Anterior cingulate cortex (tissue), 58 donors: Measurements from ENCODE around the gene ZNF766.
A peak's percentile ranks its signal among the peaks of the same experiment; 100 is the strongest.
"Not testable (repeated sequence)": the region's sequence is repeated elsewhere in the genome, so short reads cannot be mapped to it uniquely, and the experiment has no call there.

Experiments used
- DNase-seq, 58 donors: peaks; one replicate each; lab custom pipeline; 2025; lab: John Stamatoyannopoulos, UW

ZNF766 gene

DNA sequence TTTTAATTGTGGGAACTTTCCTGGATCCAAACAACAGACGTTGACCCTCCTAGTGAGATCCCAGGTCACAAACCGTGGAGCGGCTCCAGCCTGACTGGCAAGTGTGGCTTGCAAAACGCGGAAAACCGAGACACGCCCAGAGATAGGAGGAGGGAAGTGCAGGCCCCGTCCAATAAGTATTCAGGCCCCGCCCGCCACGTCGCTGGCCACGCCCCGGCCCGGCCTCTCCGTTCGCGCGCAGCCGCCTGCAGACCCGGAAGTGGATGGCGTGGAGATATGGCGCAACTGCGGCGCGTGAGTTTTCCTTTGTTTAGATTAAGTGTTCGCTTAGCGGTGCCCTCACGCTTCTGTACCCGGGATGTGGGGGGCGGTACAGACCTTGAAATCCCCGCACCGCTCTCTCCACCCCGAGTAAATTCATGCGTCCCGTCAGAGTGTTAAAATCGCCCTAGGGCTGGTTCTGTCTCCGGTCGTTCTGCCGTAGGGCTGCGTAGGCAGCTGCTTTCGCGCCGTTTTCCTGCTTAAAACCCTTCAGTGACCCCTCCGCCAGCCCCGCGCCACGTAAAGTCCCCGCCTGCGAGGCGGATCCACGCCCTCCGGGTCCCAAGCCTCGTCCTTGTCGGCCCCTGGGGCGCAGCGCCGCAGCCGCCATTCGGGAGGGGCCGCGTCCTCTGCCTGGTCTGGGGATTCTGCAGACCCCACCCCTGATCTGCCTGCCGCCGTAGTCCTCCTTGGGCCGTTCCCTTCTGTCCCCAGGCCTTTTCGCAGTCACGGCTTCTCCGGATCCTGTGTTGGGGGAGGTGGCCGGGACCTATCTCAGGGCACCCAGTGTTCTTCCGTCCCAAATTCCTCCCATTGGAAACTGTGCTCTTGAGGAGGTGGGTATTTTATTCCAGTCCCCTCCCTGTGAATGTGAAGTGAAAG, at the start of gene ZNF766:
Gene ZNF766 (plus strand): TSS at position 250 of the 924 bp plus-strand sequence. CDS start 27 bp downstream, at position 277.
- peak; percentile 62 to 97 (median 93) for DNase-seq

DNA sequence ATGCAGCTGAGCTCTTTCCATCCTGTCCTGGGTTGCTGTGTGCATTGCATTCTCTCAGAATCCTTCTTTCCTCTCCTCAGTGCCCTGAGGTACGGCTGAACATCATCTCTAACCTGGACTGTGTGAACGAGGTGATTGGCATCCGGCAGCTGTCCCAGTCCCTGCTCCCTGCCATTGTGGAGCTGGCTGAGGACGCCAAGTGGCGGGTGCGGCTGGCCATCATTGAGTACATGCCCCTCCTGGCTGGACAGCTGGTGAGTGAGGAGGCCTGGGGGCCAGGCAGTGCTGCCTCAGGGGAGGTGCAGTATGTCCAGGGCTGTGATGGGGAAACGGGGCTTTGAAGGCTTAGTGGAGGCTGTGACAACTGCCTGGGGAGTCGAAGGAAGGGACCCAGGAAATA, 49.8 kb upstream of the ZNF766 start:
- DNase-seq = no peak

DNA sequence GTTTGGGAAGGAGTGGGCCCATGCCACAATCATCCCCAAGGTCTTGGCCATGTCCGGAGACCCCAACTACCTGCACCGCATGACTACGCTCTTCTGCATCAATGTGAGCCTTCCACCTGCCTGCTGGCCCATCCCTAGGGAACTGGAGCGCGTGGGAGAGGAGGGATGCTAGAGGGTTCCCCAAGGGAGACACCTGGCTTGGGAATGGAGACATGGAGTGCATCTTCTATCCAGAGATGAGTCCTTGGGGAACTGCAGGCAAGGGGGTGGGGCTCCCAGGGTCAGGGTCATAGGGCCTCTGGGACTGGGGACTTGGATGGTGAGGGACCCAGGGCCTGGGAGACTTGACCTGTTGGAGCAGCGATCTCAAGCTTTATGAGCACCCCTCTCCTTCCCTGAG, 48.4 kb upstream of the ZNF766 start:
- DNase-seq = no peak

DNA sequence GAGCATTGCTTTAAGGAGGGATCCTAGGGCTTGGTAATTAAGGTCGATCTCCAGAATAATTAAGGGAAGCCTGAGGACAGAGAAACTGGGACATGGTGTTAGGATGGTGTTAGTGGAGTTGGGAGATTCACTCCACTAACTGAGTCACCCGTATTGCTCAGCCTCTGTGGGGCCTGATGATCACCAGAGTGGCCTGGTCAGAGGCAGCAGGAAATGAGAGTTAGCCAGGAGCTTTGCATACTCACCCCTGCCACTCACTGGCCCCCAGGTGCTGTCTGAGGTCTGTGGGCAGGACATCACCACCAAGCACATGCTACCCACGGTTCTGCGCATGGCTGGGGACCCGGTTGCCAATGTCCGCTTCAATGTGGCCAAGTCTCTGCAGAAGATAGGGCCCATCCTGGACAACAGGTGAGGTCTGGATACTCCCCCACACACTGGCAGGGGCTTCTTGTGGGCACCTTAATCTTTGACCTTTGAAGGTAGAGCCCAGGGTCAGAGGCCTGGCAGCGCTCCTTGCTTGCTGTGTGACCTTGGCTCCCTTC, 47.5 kb upstream of the ZNF766 start:
- DNase-seq = no peak

DNA sequence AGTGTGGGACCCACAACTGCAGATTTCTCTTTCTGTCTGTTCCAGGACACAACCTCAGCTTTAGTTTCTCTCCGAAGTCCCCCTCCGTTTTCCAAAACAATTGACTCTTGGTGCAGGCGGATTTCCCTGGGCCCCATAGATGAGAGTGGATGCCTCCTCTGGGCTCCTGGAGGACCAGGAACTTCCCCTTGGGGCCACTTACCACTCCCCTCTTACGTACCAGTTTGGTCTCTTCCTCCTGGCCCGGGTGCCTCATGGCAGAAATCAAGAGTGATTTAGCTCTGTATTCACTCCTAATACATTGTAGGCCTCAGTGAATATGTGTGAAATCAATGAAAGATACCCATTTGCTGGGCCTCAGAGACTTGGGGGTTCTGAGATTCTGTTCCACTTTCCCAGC, 45.2 kb upstream of the ZNF766 start:
- no peak for DNase-seq

DNA sequence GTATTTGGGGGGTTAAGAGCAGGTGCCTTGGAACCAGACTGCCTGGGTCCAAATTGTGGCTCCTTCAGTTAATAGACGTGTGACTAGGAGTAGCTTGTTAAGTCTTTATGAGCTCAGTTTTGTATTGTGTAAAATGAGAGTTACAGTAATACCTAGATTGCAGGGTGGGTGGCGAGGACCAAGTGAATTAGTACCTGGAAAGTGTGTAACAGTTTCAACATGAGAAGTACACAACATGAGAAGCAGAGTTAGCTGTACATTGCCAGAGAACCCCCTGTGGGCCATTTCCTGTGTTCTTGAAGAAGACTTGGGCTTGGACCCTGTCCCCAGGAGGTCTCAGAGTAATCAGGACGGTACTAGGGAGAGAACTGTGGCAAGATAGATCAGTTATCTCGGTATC, 42.7 kb upstream of the ZNF766 start:
- DNase-seq = no peak

DNA sequence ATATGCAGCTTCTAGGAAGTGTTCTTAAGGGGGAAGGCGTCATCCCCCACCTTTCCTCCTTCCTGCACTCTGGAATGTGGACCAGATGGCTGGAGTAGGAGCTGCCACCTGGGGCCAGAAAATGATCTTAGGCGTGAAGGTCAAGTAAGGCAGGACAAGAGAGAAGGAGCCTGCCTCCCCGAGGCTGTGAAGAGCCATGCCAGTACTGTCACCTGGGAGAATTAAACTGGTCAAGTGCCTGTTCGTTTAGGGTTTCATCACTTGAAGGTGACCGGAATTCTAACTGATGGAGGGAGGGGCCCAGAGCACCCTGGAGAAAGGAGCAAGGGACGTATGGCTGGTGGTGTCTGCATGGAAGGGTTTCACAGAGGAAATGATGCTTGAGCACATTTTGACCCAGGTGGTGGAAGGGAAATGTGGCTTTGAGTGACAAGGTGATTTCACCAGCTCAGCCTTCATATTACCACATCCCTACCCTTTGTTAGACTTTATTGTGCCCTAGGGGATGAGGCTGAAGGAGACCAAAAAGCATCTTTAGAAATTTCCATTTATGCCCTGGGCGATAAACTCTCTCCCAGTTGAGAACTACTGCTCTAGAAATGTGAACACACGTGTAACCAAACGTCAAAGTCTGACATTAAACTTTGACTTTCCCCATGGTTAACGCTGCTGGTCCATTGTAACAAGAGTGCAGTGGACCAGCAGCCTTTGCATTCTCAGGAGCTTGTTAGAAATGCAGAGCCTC, 42.0 kb upstream of the ZNF766 start:
- DNase-seq = no peak

DNA sequence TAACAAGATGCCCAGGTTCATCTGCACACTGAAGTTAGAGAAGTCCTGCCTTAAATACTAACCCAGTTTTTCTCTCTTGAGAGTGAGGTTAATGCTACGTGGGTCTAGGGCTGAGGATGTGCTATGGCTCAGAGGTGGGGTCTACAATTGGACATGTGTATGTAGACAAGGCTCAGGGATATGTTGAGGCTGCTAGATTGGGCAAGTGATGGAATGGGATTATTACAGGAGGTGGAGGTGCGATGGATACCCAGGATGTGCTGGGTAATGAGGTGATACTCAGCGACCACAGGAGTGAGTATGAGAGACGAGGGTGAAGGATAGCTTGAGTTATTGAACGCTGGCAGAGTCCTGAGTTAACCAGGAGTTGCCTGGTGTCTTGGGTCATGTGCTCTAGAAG, 41.4 kb upstream of the ZNF766 start:
- DNase-seq = no peak

DNA sequence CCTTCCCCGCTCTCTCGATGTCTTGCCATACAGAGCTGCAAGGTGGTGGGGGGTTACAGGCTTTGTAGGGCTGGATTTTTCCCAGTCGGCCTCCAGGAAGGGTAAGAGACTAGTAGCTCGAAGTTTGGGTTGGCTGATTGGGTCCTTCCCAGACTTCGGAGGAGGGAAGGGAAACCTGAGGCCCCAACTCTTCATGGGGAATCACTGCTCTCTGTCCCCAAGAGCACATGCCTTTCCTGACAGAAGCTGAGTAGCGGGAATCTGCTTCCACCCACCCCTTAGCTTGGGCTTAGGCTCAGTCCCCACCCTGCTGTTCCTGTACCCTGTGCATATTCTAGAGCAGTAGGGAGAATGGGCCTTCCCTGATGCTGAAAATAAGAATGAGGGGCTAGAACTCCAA, 39.9 kb upstream of the ZNF766 start:
- no peak for DNase-seq

DNA sequence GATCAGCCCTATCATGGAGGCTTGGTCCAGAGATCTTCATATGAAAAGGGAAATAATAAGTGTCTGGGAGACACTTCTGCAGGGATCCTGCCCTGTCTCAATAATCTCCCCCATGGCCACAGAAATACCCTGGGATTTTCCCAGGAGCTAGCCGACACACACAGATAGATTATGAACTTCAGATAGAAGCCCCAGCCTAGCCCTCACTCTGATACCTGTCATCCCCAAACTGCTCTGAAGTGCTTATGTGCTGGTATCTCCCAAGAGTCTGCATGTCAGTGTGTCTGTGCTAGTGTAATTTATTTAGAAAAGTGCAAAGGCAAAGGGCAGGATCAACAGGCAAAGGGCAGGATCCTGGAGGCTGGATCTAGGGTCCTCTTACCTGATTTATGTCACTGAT, 38.7 kb upstream of the ZNF766 start:
- no peak for DNase-seq

DNA sequence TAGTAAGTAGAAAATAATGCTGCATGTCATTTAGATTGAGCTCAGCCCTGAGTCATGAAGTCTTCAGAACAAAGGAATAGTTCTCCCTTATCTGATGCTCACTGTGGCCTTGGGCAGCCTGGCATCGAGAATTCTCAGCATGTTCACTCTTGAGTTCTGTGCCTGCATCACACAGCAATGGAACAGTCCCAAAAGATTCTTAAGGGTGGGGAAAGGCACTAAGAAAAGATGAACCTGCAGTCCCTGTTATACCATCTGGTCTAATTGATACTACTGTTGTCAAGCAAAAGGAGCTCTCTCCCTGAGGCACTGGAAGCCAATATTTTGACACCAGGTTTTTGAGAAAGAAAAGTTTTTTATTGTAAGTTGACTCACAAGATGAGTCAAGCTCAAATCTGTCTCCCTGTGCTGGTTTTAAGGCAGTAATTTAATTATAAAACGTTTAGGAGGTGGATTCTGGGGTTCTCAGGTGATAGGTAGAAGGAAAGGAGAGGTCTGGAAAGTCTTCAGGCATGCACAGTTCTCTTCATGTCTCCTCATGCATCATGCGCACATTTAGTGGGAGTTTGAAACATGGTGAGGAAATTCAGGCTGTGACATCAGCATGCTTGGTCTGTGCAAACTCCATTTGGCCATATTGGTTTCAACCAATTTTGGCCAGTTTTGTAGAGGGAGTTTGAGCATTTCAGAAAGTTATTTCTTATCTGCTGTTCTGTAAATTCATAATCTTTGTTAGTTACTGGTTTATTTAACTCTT, 38.1 kb upstream of the ZNF766 start:
- peak in 1 of 58 donors; percentile 0 for DNase-seq

DNA sequence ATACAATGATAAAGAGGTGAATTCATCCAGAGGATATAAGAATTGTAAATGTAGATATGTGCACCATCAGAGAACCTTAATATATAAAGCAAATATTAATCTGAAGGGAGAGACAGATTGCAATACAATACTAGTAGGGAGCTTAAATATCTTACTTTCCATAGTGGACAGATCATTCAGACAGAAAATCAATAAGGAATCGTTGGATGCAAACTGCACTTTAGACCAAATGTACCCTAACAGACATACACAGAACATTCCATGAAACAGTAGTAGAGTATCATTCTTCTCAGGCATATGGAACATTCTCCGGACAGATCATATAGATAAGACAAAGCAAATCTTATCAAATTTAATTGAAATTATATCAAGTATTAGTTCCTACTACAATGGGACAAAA, 35.0 kb upstream of the ZNF766 start:
- no peak for DNase-seq

DNA sequence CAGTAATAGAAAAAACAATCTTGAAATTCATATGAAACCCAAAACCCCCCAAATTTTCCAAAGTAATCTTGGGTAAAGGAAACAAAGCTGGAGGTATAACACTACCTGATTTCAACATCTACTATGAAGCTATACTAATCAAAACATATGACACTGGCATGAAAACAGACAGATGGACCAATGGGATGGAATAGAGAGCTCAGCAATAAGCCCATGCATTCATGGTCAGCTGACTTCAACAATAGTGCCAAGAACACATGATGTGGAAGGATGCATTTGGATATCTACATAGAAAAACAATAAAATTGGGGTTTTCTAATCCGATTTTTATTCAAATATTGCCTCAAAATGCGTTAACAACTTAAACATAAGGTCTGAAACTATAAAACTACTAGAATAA, 32.2 kb upstream of the ZNF766 start:
- no peak for DNase-seq

DNA sequence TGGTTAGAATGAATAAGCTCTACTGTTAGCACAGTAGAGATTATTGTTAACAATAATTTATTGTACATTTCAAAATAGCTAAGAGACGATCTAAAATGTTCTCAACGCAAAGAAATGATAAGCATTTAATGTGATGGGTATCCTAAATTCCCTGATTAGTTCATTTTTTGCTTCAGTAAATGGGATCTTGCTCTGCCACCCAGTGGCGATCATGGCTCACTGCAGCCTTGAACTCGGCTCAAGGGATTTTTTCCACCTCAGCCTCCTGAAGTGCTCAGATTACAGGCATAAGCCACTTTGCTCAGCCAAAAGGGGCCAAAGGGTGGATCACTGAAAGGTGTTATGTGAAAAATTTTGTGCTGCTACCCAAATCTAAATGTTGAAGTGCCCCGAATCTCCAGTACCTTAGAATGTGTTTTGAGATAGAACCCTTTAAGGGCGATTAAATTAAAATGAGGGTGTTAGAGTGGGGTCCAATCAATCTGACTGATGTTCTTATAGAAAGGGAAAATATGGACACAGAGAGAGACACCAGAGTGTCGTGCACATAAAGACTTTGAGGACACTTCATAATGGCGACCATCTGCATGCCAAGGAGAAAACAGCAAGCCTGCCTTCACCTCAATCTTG, 31.5 kb upstream of the ZNF766 start:
- peak in 43 of 58 donors; percentile 0 to 57 (median 14) for DNase-seq

DNA sequence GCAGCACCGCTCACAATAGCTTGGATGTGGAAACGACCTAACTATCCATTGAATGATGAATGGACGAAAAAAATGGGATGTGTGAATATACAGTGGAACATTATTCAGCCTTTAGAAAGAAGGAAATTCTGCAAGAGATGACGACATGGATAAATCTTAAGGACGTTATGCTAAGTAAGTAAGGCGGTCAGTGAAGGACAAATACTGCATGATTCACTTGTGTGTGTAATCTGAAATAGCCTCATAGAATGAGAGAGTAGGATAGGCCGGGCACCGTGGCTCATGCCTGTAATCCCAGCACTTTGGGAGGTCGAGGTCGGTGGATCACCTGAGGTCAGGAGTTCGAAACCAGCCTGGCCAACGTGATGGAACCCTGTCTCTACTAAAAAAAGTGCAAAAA, 25.4 kb upstream of the ZNF766 start:
- no peak for DNase-seq

DNA sequence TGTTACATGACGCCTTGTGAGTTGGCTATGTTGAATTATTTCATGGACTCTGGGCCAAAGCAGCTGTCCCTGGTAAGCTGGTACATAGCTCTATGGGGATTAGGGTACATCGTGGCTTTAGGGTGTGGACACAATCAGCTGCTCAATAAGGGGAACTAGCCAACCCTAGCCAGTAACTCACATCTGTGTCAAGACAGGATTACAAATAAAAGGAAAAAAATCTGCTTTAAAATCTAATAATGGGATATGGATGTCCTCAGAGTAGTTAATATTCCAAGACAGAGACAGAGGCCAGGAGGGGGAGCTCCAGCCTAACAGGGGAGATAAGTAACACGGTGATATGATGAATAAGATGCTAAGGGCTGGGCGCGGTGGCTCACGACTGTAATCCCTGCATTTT, 21.1 kb upstream of the ZNF766 start:
- DNase-seq = peak in 11 of 58 donors; percentile 1 to 28 (median 5)

DNA sequence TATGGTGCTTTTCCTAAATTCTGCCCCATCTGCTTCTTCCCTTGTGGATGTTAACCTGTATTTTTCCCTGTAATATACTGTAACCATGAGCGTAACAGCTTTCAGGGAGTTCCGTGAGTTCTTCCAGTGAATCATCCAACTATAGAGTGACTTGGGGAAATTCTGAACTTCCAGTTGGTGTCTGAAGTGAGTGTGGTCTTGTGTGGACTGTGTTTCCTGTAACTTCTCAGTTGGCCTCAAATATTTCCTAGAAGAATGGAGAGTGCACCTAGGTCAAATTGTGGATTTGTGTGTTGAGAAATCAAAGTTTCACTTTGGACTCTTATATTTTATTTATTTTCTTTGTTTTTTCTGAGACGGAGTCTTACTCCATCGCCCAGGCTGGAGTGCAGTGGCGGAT, 11.0 kb upstream of the ZNF766 start:
- no peak for DNase-seq

DNA sequence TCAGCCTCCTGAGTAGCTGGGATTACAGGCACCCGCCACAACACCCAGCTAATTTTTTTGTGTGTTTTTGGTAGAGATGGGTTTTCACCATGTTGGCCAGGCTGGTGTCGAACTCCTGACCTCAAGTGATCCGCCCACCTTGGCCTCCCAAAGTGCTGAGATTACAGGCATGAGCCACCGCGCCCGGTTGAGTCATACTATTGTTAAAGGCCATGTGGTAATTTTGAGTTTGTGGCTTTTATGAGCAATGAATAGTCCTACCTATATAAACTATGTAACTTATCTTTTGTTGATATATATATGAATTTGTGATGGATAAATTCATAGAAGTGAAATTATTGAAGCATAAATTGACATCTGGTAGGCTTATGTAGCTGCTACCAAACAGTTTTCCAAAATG, 3.8 kb upstream of the ZNF766 start:
- DNase-seq = not testable (repeated sequence)

DNA sequence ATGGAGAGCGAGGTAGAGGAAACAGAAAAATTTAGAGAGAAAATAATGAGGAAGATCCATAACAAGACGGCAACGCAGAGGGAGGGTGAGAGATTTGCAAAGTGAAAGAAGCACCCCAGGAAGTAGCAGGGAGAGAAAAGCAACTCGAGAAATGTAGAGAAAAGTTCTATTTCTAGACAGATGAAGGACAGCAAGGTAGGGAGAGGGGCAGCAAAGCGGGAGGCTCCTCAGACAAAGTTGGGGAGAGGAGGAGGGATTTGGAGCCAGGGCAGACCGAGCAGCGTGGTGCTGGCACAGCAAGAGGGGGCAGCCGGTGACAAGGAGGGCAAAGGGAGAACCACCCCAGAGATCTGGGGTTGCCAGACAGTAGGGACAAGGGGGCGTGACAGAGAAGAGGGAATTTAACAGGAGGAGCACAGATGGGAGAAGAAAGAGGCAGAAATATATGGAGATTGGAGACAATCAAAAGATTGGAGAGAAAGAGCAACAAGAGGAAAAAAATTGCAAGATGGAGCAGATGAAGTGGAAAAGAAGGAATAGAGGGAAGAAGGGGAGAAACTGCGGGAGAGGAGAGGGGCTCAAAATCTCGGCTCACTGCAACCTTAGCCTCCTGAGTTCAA, 989 bp downstream of the ZNF766 start:
- peak in 6 of 58 donors; percentile 1 to 10 (median 2) for DNase-seq

DNA sequence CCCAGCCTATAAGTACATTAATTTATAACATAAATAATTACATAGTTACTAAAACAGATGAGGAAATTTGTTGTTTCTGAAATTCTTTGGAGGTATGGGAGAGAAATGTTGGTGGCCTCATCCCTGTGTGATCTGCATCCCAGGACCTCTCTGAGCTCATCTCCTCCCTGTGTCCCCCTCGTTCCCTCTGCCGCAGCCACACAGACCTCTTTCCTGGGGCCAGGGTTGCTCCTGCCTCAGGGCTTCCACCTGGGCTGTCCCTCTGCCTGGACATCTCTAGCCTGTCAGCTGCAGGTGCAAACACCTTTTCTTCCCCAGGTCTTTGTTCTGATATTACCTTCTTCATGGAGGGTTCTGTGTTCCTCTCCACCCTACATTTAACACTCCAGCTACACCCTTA, 3.9 kb downstream of the ZNF766 start:
- DNase-seq = no peak
